ENCODE data around the gene AGPAT3.

DNA sequence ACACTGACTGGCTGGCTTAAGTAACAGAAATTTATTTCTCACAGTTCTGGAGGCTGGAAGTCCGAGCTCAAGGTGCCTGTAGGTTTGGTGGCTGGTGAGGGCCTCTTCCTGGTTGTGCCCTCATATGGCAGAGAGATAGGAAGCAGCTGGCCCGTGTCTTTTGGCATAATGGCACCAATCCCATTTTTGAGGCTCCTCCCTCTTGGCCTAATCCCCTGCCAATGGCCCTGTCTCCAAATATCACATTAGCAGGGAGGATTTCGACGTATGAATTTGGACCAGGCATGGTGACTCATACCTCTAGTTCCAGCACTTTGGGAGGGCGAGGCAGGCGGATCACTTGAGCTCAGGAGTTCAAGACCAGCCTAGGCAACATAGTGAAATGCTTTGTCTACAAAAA, 37.4 kb downstream of the AGPAT3 start:
- TF ChIP-seq CTCF (IDR thresholded peaks at IDR 0.05; ENCODE audit: low read depth, low read length, poor library complexity, severe bottlenecking), result no peak
- no peak for TF ChIP-seq EZH2phosphoT487 (IDR thresholded peaks at IDR 0.05; ENCODE audit: borderline replicate concordance, low read length)
